Esophagus squamous epithelium (tissue), 5 donors: Measurements from ENCODE around the gene PHF12. TPM values are rescaled to one million over a fixed set of nuclear protein-coding genes. Genes with fewer than 3 reads are reported as not detected.

Experiments used
- DNase-seq: peaks from one replicate; lab custom pipeline; 2025; lab: John Stamatoyannopoulos, UW
- H3K27ac ChIP-seq, 4 donors: fragments of 200-600 bp; sonication (generic); one replicate each; pipeline ENCODE4 v1.5.1; 2016 to 2019; ENCODE audit warnings: mild to moderate bottlenecking in 1 of 4
- H3K27me3 ChIP-seq, 4 donors: fragments of 200-600 bp; sonication (generic); 1 replicate in 3 of 4; 2 replicates in 1 of 4; pipeline versions ENCODE4 v1.5.1 to v1.6.0; 2017 to 2021; ENCODE audit warnings: antibody characterized with exemption in 1 of 4
- H3K36me3 ChIP-seq, 3 donors: fragments of 200-600 bp; sonication (generic); one replicate each; pipeline ENCODE4 v1.5.1; 2016 to 2019
- H3K4me1 ChIP-seq, 3 donors: fragments of 200-600 bp; sonication (generic); one replicate each; pipeline ENCODE4 v1.5.1; 2017 to 2019
- H3K4me3 ChIP-seq, 4 donors: fragments of 200-600 bp; sonication (generic); 1 replicate in 3 of 4; 2 replicates in 1 of 4; pipeline ENCODE4 v1.5.1; 2016 to 2019; ENCODE audit warnings: mild to moderate bottlenecking in 2 of 4, moderate library complexity in 1 of 4
- H3K9me3 ChIP-seq, 3 donors: fragments of 200-600 bp; sonication (generic); one replicate each; pipeline ENCODE4 v1.5.1; 2016 to 2019
- POLR2A ChIP-seq, 4 donors: fragments of 450-650 bp; IDR thresholded peaks; one replicate each; pipeline ENCODE4 v1.6.1; 2017; ENCODE audit warnings: antibody characterized with exemption in 4 of 4, mild to moderate bottlenecking in 4 of 4, moderate library complexity in 3 of 4
- WGBS, 2 donors: methylation state at CpG; one replicate each; pipeline ENCODE4 v1.1.5; 2018; 5-methylcytosine and 5-hydroxymethylcytosine counted together
- intact Hi-C: fragments of 100-400 bp; cut with DNase I; formaldehyde crosslinking; loops from one replicate; pipeline ENCODE4 v1.15.0; 2022
- total RNA-seq, 4 donors: library from RNA; depleted of rRNA; stranded (reverse); fragments of >200 nt; gene quantifications; one replicate each; pipeline ENCODE4 v1.1.0, GENCODE V29; 2016
- TF ChIP-seq, protein P1 (sequence below), 6 experiments: fragments of 450-650 bp in 4 of 6; fragments of 200-600 bp in 2 of 6; sonication (generic) in 2 of 6; IDR thresholded peaks; one replicate each; pipeline ENCODE4 v1.5.1; 2016 to 2019; ENCODE audit warnings: antibody characterized with exemption in 6 of 6, mild to moderate bottlenecking in 4 of 6, moderate library complexity in 4 of 6
- donor health status: DM: yes; HTN: yes; CAD: no.

PHF12 gene
- total RNA-seq, 4 donors from 2014 or later = 13.0 to 35.6 (median 18.8) TPM

DNA sequence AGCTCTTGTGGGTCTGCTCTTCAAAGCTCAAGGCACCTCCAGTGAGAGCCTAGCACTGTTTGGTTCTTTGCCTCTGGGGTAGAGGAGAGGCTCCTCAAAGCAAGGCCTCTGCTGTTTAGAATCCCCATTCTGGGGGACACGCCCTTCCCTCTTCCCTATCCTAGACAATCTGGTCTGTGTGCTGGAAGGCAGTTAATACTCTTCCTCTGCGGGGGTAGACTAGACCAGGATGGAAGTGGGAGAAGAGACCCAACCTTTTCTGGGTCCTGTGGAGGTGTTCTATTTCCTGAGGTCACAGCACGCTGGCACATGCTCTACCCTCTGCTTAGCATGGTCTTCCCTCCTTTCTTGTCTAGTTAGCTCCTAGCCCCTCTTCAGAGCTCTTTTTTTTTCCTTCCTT lies 88.8 kb downstream of the PHF12 start:
- Histone ChIP-seq H3K4me3 (no peak overlapping the region), H3K27ac (no peak overlapping the region), H3K4me1 (peaks cover 0 to 16% (median 0%) of the 10 kb centered on the region in 3 donors), H3K9me3 (no peaks in the 10 kb centered on the region), H3K27me3 (no peaks in the 10 kb centered on the region), H3K36me3 (peaks cover 21 to 43% (median 27%) of the 10 kb centered on the region in 3 donors)
- intact Hi-C loops = no loop called here
- WGBS, 2 donors = 92 to 95% methylated on average over 2 of the region's 3 CpGs
- no peak for TF ChIP-seq POLR2A (IDR thresholded peaks at IDR 0.05)
- TF ChIP-seq, protein P1, sequence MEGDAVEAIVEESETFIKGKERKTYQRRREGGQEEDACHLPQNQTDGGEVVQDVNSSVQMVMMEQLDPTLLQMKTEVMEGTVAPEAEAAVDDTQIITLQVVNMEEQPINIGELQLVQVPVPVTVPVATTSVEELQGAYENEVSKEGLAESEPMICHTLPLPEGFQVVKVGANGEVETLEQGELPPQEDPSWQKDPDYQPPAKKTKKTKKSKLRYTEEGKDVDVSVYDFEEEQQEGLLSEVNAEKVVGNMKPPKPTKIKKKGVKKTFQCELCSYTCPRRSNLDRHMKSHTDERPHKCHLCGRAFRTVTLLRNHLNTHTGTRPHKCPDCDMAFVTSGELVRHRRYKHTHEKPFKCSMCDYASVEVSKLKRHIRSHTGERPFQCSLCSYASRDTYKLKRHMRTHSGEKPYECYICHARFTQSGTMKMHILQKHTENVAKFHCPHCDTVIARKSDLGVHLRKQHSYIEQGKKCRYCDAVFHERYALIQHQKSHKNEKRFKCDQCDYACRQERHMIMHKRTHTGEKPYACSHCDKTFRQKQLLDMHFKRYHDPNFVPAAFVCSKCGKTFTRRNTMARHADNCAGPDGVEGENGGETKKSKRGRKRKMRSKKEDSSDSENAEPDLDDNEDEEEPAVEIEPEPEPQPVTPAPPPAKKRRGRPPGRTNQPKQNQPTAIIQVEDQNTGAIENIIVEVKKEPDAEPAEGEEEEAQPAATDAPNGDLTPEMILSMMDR (IDR thresholded peaks at IDR 0.05) = no peak
- DNase-seq = no peak

DNA sequence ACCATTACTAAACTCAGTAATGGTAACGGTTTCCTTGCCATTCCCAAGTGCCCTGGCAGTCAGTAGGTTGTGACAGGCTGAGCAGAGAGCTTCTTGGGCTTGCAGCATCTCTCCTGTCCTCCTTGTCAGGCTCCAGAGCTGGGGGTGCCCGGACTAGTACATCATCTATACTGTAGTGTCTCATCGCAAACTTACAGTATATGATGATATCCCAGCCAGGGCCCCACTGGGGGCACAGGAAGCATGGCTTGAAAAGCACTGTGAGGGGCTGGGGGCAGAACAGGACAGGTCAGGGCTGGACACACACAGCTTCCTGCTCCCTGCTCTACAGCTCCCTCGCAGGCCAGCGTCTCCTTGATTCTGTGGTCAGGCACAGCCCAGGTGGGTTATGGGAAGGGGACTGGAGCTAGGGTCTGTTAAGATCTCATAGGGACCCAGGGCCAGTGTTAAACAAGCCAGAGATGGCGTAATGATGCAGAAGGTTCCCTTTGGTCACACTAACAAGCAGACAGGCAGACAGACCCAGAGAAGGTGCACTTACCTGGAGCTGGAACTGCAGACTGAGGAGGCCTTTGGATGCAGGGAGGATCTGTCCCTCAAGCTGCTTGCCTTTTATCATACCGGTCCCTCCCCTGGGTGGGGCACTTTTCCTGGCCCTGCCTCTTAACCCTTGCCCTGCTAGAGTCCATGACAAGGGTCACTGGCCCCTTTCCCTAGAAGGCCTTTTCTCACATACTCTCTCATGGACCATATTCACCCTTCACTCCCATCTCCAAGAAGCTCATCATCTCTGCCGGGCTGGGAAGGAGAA lies 89.7 kb downstream of the PHF12 start:
- WGBS, 2 donors = 71 to 86% methylated on average over 6 to 8 of the region's 8 CpGs
- Histone ChIP-seq H3K27ac (no peak overlapping the region), H3K9me3 (no peaks in the 10 kb centered on the region), H3K36me3 (peaks cover 24 to 53% (median 27%) of the 10 kb centered on the region in 3 donors), H3K4me1 (peaks cover 0 to 12% (median 0%) of the 10 kb centered on the region in 3 donors), H3K27me3 (no peaks in the 10 kb centered on the region), H3K4me3 (no peak overlapping the region)
- TF ChIP-seq, protein P1 (IDR thresholded peaks at IDR 0.05) = no peak
- no peak for TF ChIP-seq POLR2A (IDR thresholded peaks at IDR 0.05)
- DNase-seq = no peak
- intact Hi-C loops = no loop called here

DNA sequence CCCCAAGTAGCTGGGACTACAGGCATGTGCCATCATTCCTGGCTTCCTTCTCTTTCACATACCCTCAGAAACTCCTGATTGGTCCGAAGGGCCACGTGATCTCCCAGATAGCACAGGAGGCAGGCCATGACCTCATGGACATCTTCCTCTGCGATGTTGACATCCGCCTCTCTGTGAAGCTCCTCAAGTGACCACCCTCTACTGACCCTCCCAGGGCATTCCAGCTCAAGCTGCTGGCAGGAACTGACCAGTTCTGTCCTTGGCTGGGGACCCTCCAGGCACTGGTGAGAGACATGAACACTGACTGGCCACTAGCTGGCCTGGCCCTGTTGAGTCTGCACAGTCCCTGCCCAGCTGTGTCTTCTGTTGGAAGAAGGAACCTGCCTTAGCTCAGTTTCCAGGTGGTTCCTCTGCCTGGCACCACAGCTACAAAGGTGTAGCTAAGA lies 90.9 kb downstream of the PHF12 start:
- Histone ChIP-seq H3K4me1 (peaks cover 3 to 8% (median 4%) of the 10 kb centered on the region in 3 donors), H3K27ac (no peak overlapping the region), H3K9me3 (no peaks in the 10 kb centered on the region), H3K27me3 (no peaks in the 10 kb centered on the region), H3K36me3 (peaks cover 24 to 59% (median 27%) of the 10 kb centered on the region in 3 donors), H3K4me3 (no peak overlapping the region)
- TF ChIP-seq POLR2A (IDR thresholded peaks at IDR 0.05) = no peak
- TF ChIP-seq, protein P1 (IDR thresholded peaks at IDR 0.05) = no peak
- no peak for DNase-seq
- intact Hi-C loops = no loop called here
- 93 to 96% methylated on average over 3 to 4 of the region's 4 CpGs for WGBS, 2 donors

DNA sequence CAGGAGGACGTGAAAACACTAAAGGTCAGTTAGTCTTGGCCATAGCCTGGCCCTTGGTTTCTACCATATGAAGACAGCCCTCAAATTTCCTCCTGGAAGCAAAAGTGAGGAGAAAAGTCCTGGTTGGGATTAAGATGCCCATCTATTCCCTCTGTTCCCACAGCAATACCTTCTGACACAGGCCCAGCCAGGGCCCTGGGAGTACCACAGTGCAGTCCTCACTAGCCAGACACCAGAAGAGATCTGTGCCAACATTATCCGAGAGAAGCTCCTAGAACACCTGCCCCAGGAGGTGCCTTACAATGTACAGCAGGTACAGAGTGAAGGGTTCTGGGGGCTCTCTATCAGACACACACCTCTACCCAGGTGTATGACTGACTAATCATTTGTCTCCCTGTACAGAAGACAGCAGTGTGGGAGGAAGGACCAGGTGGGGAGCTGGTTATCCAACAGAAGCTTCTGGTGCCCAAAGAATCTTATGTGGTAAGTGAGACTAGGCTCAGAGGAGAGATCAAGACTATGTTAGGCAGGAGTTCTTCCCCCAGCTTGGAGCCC lies 92.4 kb downstream of the PHF12 start:
- Histone ChIP-seq H3K9me3 (no peaks in the 10 kb centered on the region), H3K36me3 (peaks cover 24 to 59% (median 27%) of the 10 kb centered on the region in 3 donors), H3K4me3 (no peak overlapping the region), H3K27ac (no peak overlapping the region), H3K27me3 (no peaks in the 10 kb centered on the region), H3K4me1 (peaks cover 9 to 17% (median 10%) of the 10 kb centered on the region in 3 donors)
- DNase-seq = no peak
- TF ChIP-seq, protein P1 (IDR thresholded peaks at IDR 0.05) = no peak
- TF ChIP-seq POLR2A (IDR thresholded peaks at IDR 0.05) = no peak
- WGBS, 2 donors = 30 to 55% methylated on average over 1 of the region's 2 CpGs
- intact Hi-C loops = no loop called here
